Measurements from ENCODE around the gene PGBD2. TPM values are rescaled to one million over a fixed set of nuclear protein-coding genes. Genes with fewer than 3 reads are reported as not detected.
"Not testable (repeated sequence)": the region's sequence is repeated elsewhere in the genome, so short reads cannot be mapped to it uniquely, and the experiment has no call there.

The PGBD2 gene
- total RNA-seq, 1 donor from 2014 or later, result 2.9 TPM

DNA sequence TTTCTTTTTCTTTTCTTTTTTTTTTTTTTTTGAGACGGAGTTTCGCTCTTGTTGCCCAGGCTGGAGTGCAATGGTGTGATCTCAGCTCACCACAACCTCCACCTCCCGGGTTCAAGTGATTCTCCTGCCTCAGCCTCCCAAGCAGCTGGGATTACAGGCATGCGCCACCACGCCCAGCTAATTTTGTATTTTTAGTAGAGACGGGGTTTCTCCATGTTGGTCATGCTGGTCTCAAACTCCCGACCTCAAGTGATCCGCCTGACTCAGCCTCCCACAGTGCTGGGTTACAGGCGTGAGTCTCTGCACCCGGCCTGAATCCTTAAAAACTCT, 16.2 kb upstream of the PGBD2 start:
- not testable (repeated sequence) for DNase-seq (ENCODE audit: low spot score)

DNA sequence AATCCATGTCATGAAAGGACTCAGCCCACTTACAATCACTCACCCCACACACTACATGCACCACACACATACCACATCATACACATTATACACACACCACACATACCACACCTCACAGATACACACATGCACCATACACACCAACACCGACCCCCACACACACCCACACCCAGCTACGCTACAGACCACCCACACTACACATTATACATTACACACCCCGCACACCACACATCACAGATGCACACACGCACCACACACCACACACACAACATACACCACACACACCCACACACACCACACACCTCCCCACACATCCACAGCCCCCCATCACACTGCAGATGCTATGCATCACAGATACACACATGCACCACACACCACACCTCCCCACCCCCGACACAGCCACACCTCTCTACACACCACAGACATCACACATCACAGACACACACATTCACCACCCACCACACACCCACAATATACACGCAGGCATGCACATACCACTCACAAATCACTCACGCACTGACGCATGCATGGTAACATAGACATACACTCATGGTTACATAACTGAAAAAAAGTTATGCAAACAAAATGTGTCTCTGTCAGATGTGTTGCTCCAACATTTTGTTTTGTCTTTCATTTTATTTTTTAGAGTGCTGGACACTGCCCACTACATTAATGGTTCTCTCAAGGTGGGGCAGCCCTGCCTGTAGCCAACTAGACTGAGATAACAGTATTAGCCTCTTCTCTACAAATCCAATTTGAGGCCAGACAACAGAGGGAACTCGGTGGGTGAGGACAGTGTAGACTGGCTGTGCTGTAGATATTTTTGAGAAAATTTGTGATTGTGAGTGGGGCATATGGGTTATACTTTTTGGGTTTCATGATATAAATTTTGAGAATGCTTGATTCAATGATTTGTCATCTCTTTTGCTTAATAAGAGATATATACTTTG, 15.2 kb upstream of the PGBD2 start:
- DNase-seq (ENCODE audit: low spot score), result no peak

DNA sequence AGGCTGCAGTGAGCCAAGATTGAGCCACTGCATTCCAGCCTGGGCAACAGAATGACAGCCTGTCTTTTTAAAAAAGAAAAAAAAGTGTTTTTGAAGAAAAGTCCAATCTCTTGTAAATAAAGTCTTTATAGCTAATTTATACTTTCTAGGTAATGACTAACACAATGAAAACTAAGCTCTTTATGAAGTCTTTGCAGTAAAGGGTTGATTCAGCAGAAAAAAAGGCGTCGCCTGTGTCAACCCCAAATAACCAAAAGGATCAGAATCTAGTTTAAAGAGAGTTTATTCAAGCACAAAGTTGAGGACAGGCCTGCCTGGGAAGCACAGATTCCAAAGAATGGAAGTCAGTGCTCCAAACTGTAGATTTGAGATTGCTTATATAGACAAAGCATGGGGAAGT, 14.3 kb upstream of the PGBD2 start:
- DNase-seq (ENCODE audit: low spot score), result no peak

DNA sequence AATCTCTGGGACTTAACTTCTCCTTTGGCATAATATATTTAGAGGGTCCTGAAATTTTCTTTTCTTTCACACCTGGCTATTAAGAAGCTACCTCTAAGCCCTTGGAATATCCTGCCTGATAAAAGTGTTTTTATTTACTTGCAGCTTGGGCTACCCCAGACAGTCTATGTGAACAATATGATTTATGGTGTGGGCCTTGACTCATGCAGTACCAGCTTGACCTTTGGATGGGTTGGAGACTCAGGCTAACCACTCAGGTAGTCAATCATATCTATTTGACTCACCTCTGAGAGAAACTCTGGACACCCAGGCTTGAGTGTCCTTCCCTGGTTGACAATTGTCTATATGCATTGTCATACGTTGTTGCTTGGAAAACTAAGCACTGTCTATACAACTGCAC, 13.4 kb upstream of the PGBD2 start:
- no peak for DNase-seq (ENCODE audit: low spot score)

DNA sequence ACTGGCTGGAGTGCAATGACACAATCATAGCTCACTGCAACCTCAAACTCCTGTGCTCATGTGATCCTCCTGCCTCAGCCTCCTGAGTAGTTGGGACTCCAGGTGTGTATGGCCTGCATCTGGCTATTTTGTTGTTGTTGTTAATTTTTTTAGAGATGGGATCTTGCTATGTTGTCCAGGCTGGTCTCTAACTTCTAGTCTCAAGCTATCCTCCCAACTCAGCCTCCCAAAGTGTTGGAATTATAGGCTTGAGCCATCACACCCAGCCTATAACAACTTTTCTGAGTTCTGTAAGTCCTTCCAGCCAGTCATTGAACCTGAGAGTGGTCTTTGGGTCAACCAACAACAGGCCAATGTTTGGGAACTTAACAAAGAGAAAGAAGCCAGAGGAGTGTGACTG, 11.2 kb upstream of the PGBD2 start:
- no peak for DNase-seq (ENCODE audit: low spot score)

DNA sequence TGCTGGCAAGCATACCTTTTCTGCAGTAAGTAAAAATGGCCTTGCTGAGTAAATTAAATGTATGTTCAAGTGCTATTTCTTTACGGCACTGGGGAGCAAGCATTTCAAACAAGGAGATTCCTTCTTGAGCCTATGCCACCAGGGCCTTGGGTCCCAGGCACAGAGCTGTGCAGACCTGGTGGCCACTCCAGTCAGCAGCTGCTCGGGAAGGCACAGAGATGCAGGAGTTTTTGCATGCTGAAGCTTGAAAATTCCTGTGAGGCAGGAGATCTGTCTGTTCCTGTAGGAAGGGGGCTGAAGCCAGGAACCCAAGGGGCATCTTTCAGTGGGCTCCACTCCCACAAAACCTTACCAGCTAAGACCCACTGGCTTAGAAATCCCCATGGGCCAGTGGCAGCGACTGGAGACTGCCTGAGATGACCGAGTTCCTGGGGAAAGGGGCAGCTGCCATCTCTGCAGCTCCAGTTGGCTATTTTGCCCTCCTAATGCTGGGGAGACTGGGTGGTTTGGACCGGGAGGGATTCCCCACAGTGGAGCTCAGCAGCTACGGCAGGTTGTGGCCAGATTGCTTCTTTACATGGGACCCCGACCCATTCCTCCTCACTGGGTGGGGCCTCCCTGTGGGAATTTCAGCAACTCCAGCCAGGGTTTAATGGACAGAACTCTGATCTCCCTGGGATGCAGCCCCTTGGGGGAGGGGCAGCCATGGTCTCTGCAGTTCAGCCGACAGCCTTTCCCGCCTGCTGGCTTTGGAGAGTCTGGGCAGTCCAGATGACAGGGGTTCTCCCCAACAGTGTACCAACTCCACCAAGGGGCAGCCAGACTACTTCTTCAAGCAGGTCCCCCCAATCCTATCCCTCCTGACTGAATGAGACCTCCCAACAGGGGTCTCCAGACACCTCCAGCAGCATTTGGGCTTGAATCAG, 8.4 kb upstream of the PGBD2 start:
- DNase-seq (ENCODE audit: low spot score), result no peak

DNA sequence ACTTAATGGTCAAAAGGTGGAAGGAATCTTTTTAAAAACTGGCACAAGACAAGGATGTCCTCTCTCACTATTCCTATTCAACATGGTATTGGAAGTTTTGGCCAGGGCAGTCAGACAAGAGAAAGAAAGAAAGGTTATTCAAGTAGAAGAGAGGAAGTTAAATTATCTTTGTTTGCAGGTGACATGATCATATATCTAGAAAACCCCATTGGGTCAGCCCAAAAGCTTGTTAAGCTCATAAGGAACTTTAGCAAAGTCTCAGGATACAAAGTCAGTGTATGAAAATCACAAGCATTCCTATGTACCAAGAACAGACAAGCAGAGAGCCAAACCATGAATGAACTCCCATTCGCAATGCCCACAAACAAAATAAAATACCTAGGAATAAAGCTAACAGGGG, 5.4 kb upstream of the PGBD2 start:
- DNase-seq (ENCODE audit: low spot score), result no peak

DNA sequence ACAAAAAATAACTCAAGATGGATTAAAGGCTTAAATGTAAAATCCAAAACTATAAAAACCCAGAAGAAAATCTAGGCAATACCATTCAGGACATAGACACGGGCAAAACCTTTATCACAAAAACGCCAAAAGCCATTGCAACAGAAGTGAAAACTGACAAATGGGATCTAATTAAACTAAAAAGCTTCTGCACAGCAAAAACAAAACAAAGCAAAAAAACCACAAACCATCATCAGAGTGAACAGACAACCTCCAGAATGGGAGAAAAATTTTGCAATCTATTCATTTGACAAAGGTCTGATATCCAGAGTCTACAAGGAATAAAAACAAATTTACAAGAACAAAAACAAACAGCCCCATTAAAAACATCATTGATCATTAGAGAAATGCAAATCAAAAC, 4.5 kb upstream of the PGBD2 start:
- no peak for DNase-seq (ENCODE audit: low spot score)

DNA sequence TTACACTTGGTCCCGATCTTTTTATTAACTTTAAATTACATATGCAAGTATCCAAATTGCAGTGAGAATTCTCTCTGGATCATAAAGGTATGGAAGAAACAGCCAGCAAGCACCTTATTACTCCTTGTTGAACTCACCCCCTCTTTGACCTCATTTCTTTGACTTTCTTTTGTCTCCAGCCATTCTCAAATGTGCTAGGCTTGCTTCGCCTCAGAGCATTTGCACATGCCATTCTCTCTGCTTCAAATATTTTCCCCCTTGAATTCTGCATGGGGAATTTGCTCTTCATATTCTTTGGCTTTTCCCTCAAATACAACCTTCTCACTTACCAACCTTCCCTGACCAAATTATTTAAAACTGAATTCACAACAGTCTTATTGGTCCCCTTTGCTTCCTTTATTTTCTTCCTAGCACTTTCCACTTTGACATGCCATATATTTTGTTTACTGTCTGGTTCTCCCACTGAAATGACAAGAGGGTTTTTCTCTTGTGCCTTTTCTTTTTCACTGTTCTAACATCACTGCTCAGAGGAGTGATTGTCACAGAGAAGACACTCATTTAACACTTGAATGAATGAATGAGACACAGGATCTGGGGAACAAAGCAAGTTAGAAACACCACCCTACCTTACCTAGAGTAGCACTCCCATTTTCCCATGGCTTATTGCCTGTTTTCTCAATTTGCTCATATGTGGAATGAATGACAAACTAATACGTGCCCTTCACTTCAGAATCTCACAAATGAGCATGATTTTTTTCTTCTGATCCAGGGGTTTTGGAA, 1.4 kb upstream of the PGBD2 start:
- no peak for DNase-seq (ENCODE audit: low spot score)

DNA sequence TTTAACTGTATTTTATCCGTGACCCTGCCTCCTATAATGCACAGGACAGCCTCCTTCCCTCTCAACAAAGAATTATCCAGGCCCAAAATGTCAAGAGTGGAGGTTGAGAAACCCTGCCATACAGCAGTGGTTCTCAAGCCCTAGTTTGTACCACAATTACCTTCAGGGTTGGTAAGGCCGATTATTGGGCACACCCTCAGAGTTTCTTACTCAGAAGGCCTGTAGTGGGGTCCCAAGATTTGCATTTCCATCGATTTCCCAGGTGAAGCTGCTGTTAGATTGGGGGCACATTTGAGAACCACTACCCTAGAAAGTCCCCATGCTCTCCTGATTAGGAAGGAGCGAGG, 400 bp upstream of the PGBD2 start:
- no peak for DNase-seq (ENCODE audit: low spot score)

DNA sequence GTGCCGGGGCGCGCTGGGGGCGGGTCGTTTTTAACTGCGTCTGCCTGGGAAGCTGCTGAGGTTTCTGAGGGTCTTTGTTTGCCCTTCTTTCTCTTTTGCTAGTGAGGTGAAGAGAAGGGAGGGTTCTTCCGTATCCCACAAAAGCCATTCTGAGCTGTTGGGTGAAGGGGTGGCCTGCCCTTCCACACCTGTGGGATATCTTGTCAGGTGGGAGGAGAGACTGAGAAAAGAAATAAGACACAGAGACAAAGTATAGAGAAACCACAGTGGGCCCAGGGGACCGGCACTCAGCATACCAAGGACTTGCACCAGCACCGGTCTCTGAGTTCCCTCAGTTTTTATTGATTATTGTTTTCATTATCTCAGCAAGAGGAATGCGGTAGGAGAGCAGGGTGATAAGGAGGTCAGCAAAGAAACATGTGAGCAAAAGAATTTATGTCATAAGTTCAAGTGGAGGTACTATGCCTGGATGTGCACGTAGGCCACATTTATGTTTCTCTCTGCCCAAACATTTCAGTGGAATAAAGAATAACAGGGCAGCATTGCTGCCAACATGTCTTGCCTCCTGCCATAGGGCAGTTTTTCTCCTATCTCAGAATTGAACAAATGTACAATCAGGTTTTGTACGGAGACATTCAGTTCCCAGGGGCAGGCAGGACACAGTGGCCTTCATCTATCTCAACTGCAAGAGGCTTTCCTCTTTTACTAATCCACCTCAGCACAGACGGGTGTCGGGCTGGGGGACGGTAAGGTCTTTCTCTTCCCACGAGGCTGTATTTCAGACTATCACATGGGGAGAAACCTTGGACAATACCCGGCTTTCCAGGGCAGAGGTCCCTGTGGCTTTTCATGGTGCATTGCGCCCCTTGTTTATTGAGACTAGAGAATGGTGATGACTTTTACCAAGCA, 972 bp downstream of the PGBD2 start:
- no peak for DNase-seq (ENCODE audit: low spot score)

DNA sequence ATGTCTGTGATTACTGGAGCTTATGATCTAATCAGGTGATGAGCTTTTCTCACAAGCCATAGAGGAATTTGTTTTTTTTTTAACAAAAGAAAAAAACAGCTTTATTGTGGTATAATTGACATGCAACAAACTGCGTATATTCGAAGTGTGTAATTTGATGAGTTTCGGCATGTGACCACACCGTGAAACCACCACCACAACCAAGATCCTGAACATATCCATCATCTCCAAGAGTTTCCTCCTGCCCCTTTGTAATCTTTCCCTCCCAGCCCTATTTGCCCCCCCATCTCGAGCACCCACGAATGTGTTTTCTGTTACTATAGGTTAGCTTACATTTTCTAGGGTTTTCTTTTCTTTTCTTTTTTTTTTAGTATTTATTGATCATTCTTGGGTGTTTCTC, 4.7 kb downstream of the PGBD2 start:
- DNase-seq (ENCODE audit: low spot score), result no peak

DNA sequence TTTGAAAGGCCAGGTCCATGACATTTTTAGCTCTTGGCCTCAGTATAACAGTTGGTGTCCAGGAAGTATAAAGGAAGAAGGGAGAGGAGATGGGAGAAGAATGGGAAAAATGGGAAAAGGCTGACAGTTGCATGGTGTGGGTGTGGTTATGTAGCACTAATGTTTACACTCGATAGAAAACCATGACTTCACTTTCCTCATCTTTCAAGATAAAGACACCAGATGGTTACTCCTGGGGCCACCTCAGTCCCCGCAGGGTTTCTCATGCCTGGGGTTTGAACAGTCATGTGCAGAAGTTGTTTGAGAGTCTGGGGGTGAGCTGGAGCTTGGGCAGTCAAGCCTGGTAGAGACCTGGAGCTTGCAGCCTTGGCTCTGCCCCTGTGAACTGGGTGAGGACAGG, 7.9 kb downstream of the PGBD2 start:
- DNase-seq (ENCODE audit: low spot score), result no peak

DNA sequence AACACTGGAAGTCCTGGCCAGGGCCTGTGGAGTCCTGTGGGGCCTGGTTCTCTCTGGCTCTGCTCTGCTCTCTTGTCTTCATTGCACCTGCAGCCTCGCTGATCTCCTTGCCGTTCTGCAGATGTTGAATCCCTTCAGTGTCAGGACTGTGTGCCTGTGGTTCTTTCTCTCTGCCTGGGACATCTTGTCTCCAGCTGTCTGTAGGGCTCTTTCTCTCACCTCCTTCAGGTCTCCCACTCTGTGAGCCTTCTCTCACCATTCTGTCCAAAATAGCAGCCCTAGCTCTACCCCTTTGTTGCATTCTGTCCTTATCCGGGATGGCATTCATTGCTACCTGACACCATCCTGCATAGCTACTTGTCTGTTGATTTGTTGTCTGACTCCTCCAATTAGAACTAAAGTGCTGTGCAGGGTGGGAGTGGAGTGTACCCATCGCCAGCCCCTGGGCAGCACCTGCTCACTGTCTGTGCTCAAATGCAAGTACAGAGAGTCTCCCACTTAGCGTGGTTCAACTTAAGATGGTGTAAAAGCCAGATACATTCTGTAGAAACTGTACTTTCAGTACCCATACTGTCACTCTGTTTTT, 8.9 kb downstream of the PGBD2 start:
- DNase-seq (ENCODE audit: low spot score), result no peak

DNA sequence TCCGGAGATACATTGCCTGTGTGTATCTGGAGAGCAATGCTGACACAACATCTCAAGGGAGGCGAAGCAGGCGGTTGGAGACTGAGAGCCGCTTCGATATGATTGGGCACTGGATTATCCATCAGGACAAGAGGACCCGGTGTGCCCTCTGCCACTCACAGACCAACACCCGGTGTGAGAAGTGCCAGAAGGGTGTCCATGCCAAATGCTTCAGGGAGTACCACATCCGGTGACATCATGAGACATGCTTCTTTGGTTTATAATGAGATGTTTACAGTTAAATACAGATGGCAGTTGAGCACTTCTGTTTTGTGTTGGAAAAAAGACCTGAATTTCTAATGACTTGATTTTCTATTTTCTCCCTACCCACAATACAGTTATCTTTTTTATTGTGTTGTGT, 12.1 kb downstream of the PGBD2 start:
- DNase-seq (ENCODE audit: low spot score), result no peak

DNA sequence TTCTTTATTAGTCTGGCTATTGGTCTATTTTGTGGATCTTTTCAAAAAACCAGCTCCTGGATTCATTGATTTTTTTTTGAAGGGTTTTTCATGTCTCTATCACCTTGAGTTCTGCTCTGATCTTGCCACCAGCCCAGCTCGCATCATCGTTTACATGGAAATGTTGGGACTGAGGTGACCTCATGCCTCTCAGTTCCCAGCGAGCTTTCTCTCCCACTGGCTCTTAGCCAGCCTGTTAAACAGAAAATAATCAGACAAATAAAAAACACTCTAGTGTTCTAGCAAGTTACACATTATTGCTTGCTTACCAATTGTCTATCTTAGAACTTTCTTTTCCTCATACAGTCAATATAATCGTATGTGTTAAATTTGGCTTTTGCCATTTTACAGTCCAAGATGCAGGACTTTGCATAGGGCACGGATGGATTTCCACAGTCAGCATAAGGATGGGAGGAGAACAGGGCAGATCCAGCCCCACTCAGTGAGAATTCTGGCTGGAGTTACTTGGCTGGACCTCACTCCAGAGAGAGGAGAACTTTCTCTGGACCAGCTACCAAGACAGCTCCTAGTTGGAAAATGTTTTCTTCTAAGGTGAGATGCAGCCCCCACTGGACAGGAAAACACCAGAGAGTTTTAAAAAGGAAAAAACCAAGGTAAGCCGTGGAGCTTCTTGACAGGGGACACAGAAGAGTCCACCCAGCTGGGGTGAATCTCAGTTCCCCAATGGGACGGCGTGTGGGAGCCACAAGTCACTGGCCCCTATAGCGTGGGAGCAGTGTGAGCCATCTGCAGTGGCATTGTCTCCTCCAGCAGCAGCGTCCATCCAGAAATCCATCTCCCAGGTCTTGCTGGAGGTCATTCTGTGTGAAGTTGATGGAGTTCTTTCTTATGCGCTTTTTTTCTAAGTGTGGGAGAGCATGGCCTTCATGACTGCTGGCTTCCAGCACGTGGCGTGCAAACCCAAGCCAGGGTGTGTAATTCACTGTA, 17.6 kb downstream of the PGBD2 start:
- DNase-seq (ENCODE audit: low spot score), result no peak

DNA sequence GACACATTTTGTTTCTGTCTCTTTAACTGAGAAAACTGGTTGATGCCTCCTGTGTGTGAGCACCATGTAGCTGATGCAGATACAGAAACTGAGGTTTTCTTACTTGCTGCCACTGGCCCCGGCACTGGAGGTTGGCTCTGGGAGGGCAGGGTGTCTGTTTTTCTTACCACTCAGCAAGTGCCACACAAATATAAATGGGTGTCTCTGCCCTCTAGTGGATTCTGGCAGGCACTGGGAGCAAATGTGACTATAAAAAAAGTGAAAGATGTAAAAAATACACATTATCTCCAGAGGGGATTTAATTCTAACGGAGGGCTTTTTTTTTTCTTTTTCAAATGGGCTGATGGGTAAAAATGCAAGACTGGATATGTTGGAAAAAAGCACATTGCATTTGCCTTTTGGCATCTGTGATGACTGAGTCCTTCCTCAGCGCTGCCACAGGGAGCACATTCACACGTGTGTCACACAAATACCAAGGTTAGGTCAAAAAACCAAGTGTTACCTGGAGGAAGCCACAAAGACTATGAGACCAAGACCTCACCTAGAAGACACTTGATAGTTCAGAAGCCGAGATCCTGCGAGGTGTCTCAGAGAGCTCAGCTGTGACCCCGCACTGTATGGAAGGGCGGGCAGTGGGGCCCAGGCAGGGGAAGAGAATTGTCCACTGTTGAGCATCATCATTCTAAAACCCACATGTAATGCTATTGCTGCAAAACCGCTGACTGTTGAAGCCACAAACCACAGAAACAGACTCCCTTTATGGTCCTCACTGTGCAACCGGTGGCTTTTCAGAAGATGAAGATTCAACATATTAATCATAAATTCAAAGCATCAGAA, 18.9 kb downstream of the PGBD2 start:
- no peak for DNase-seq (ENCODE audit: low spot score)

DNA sequence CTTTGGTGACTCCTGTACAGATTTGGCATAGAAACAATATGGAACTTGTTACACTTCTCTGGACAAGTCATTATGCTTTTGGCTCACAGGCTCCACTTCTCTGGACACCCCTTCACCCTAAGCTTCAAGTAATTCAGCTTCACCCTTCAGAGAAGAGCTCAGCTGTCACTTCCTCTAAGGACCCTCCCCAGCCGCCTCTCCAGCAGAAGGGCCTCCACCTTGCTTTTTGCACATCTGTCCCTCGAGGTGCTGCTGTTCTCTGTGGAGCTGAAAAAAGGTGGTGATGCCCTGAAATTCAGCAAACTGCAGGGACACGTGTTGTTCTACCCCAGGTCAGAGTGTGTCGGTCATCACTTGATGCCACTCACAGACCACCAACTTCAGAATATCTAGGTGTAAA, 19.8 kb downstream of the PGBD2 start:
- DNase-seq (ENCODE audit: low spot score), result not testable (repeated sequence)
